HepG2 (cell line): ENCODE measurements around the gene GALNTL6. TPM values are rescaled to one million over a fixed set of nuclear protein-coding genes. Genes with fewer than 3 reads are reported as not detected.

Experiments used
- ATAC-seq: fragments of 200-7000 bp; cut with Tn5 transposase; 3 replicates; pipeline ENCODE4 v1.9.1; 2020; ENCODE audit warnings: mild to moderate bottlenecking, moderate library complexity
- BruUV-seq: library from RNA; stranded (reverse); fragments of 400-500 nt; replicated peaks from 2 replicates; lab custom pipeline; 2021; lab: Mats Ljungman, UMichigan
- CTCF ChIA-PET: fragments of 300-600 bp; formaldehyde crosslinking; extraction: SDS; loops from one replicate; lab custom pipeline; 2021; ENCODE audit warnings: low total read pairs, inconsistent platforms, low intra/inter-chr PET ratio; lab: Yijun Ruan, JAX
- POLR2A ChIA-PET: fragments of 350-600 bp; sonication (Branson Sonifier 250); formaldehyde crosslinking; loops from one replicate; lab custom pipeline; 2020; ENCODE audit warnings: antibody characterized with exemption, inconsistent platforms; lab: Yijun Ruan, JAX
- DNase-seq: peaks from one replicate; pipeline ENCODE4 v3.0.0-alpha.2; 2015; ENCODE audit warnings: low spot score
- FAIRE-seq: peaks from 3 replicates; lab custom pipeline; 2011; peaks lifted over from hg19 to GRCh38; lab: Jason Lieb, UNC
- H2AFZ ChIP-seq: one replicate; pipeline ENCODE4 v1.6.1; 2011; ENCODE audit warnings: low read length, inconsistent platforms
- H3K27ac ChIP-seq: fragments of 300-600 bp; 3 replicates; pipeline ENCODE4 v1.8.0; 2011; ENCODE audit warnings: mixed run types, mild to moderate bottlenecking, mixed read lengths, low read length, inconsistent platforms; ENCODE audit not compliant: insufficient read depth; ENCODE audit errors: extremely low read length
- H3K27me3 ChIP-seq, 2 experiments: fragments of 200-600 bp in 1 of 2; 2 replicates in 1 of 2; 3 replicates in 1 of 2; pipeline versions ENCODE4 v1.6.0 to v1.8.0; 2011; ENCODE audit warnings: low read length in 2 of 2, mild to moderate bottlenecking in 2 of 2, moderate library complexity in 2 of 2, inconsistent platforms in 1 of 2; ENCODE audit not compliant: insufficient read depth in 2 of 2, control insufficient read depth in 1 of 2
- H3K36me3 ChIP-seq, 2 experiments: fragments of 200-600 bp in 1 of 2; replicated peaks in 1 of 2; 2 replicates in 1 of 2; 3 replicates in 1 of 2; pipeline versions ENCODE4 v1.5.1 to v1.8.0; 2011; ENCODE audit warnings: low read length in 2 of 2, inconsistent platforms in 1 of 2; ENCODE audit not compliant: insufficient read depth in 2 of 2, control insufficient read depth in 1 of 2
- H3K4me1 ChIP-seq: 2 replicates; pipeline ENCODE4 v1.5.1; 2012; ENCODE audit warnings: low read length, inconsistent platforms; ENCODE audit not compliant: insufficient read depth
- H3K4me2 ChIP-seq: 2 replicates; pipeline ENCODE4 v1.6.0; 2011; ENCODE audit warnings: low read depth, low read length, inconsistent platforms
- H3K4me3 ChIP-seq, 3 experiments: fragments of 200-600 bp in 1 of 3; sonication (generic), shearing (Covaris generic) in 1 of 3; replicated peaks in 1 of 3; 2 replicates each; pipeline ENCODE4 v1.5.1; 2011 to 2016; ENCODE audit warnings: low read length in 3 of 3, inconsistent platforms in 2 of 3, low read depth in 2 of 3, mild to moderate bottlenecking in 2 of 3, control low read depth in 1 of 3, mixed read lengths in 1 of 3; ENCODE audit not compliant: insufficient read depth in 1 of 3
- H3K79me2 ChIP-seq: one replicate; pipeline ENCODE4 v1.6.1; 2011; ENCODE audit warnings: low read length, inconsistent platforms; ENCODE audit not compliant: insufficient read depth
- H3K9ac ChIP-seq: 2 replicates; pipeline ENCODE4 v1.6.0; 2011; ENCODE audit warnings: mild to moderate bottlenecking, low read depth, low read length, inconsistent platforms; ENCODE audit not compliant: insufficient read depth
- H3K9me3 ChIP-seq: 2 replicates; pipeline ENCODE4 v1.5.1; 2012; ENCODE audit warnings: mild to moderate bottlenecking, low read length
- H4K20me1 ChIP-seq: 2 replicates; pipeline ENCODE4 v1.6.0; 2011; ENCODE audit warnings: inconsistent platforms, mild to moderate bottlenecking, low read length, moderate library complexity; ENCODE audit not compliant: insufficient read depth
- GTF2F1 ChIP-seq: fragments of 150-350 bp; IDR thresholded peaks from 2 replicates; pipeline ENCODE4 v1.6.1; 2014; ENCODE audit warnings: low read length
- MAZ ChIP-seq, 2 experiments: sonication (generic) in 1 of 2; formaldehyde crosslinking in 1 of 2; IDR thresholded peaks; 2 replicates each; pipeline versions ENCODE4 v1.5.0 to v1.6.1; 2012 to 2020; ENCODE audit warnings: low read depth in 2 of 2, mild to moderate bottlenecking in 2 of 2, borderline replicate concordance in 1 of 2, improper control_type of control experiment in 1 of 2, low read length in 1 of 2, missing genetic modification reagents in 1 of 2, moderate library complexity in 1 of 2
- RBM22 ChIP-seq: fragments of 200-400 bp; formaldehyde crosslinking; optimal IDR thresholded peaks from 2 replicates; pipeline ENCODE3; 2017; ENCODE audit warnings: mild to moderate bottlenecking, low read length, moderate library complexity
- THYN1 ChIP-seq: sonication (generic); formaldehyde crosslinking; IDR thresholded peaks from 2 replicates; pipeline ENCODE4 v1.8.1; 2023; ENCODE audit warnings: low read depth, mild to moderate bottlenecking, moderate library complexity, missing genetic modification reagents, borderline replicate concordance
- ZBTB42 ChIP-seq: sonication (generic); formaldehyde crosslinking; IDR thresholded peaks from 2 replicates; pipeline ENCODE4 v1.5.0; 2020; ENCODE audit warnings: mild to moderate bottlenecking, missing genetic modification reagents
- ZNF660 ChIP-seq: sonication (generic); formaldehyde crosslinking; IDR thresholded peaks from 2 replicates; pipeline ENCODE4 v1.5.1; 2020; ENCODE audit warnings: mild to moderate bottlenecking, low read depth, missing genetic modification reagents, borderline replicate concordance
- ZNF703 ChIP-seq: sonication (generic); formaldehyde crosslinking; IDR thresholded peaks from 2 replicates; pipeline ENCODE4 v1.5.1; 2020; ENCODE audit warnings: missing genetic modification reagents, mild to moderate bottlenecking, moderate library complexity, borderline replicate concordance
- ZSCAN9 ChIP-seq: IDR thresholded peaks from 2 replicates; pipeline ENCODE4 v1.6.1; 2016; ENCODE audit warnings: borderline replicate concordance
- WGBS: methylation state at CpG from one replicate; pipeline ENCODE4 v1.1.6; 2017; ENCODE audit warnings: low lambda C conversion rate; 5-methylcytosine and 5-hydroxymethylcytosine counted together
- in situ Hi-C: cut with HindIII; loops from 2 replicates; pipeline ENCODE4 v1.10.0; 2017; ENCODE audit warnings: low pct_unique_long_range_greater_than_20kb; ENCODE audit not compliant: extremely low pct_ligation_motif_present
- intact Hi-C: fragments of 100-400 bp; cut with micrococcal nuclease; formaldehyde crosslinking; loops from one replicate; pipeline ENCODE4 v1.10.0; 2022; ENCODE audit not compliant: unreplicated experiment
- polyA plus RNA-seq, 8 experiments: library from polyadenylated mRNA; depleted of rRNA in 3 of 8; stranded (reverse) in 7 of 8; unstranded in 1 of 8; fragments of >200 nt; fragmentation: Illumina TruSeq in 4 of 8; extraction: Trizol in 4 of 8; gene quantifications; 2 replicates each; pipeline versions ENCODE4 v1.2.1 to v1.2.3, GENCODE V29; 2011 to 2016; ENCODE audit warnings: low read depth in 4 of 8, missing spikeins in 1 of 8, mixed read lengths in 1 of 8; ENCODE audit not compliant: insufficient read depth in 1 of 8
- total RNA-seq, 5 experiments: library from RNA; depleted of rRNA; stranded (reverse); fragments of >200 nt; fragmentation: Illumina TruSeq; extraction: Trizol; gene quantifications; 2 replicates each; pipeline ENCODE4 v1.2.3, GENCODE V29; 2016; ENCODE audit warnings: low read depth in 1 of 5
- TF ChIP-seq, protein P1 (sequence below): fragments of 450-650 bp; IDR thresholded peaks from 2 replicates; pipeline ENCODE4 v1.6.1; 2016
- TF ChIP-seq, protein P2 (sequence below): sonication (generic); formaldehyde crosslinking; IDR thresholded peaks from 2 replicates; pipeline ENCODE4 v1.4.0; 2020; ENCODE audit warnings: mild to moderate bottlenecking, missing genetic modification reagents

The GALNTL6 gene
- total and polyA plus RNA-seq, 2 of the 13 experiments (the other 11 are each of a cell fraction or from before 2014, with no cell fraction given) = not detected

DNA sequence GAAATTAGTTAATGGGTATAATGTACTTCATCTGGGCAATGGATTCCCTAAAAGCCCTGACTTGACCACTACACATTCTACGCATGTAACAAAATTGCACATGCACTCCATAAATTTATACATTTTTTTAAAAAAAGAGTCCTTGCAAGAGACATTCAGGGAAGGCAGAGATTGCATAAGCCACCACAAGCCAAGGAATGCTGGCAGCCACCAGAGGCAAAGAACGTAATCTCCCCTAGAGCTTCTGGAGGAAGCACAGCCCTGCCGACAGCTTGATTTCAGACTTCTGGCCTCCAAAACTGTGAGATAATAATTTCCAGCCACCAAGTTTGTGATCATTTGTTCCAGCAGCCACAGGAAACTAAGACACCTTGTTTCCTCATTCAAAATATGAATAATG lies 1169.8 kb downstream of the GALNTL6 start:
- in situ Hi-C loops (no loop called here), intact Hi-C loops (no loop called here)
- BruUV-seq = no TSS peak
- FAIRE-seq (no peak), ATAC-seq (no peak), DNase-seq (no peak)
- ChIA-PET CTCF (no interaction called here), POLR2A (no interaction called here)
- Histone ChIP-seq H3K79me2 (no peaks in the 10 kb centered on the region), H2AFZ (no peak overlapping the region), H3K9me3 (no peaks in the 10 kb centered on the region), H3K9ac (no peak overlapping the region), H3K27ac (no peak overlapping the region), H4K20me1 (no peaks in the 10 kb centered on the region), H3K4me1 (no peaks in the 10 kb centered on the region), H3K4me2 (no peak overlapping the region), H3K27me3 (no peaks in the 10 kb centered on the region; a peak in 1 of 5 replicates), H3K4me3 (no peak overlapping the region), H3K36me3 (no peaks in the 10 kb centered on the region)
- WGBS = 68% methylated on average over 3 of the region's 3 CpGs
- no peak for TF ChIP-seq ZSCAN9 (CRISPR knock-in tag)

DNA sequence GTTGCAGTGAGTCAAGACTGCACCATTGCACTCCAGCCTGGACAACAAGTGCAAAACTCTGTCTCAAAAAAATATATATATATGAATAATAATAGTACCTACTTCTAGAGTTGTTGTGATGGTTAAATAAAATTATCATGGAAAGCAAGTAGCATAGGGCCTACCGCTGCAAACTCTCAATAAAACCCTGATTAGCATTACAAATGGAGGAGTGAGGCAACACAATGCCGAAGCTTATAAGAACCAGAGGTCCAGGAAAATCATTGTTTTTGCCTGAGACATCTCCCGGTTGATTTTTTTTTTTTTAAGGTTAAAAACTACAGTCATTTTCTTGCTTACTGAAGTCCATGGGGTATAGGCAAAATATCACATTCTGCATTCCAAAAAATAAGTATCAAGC lies 1170.4 kb downstream of the GALNTL6 start:
- POLR2A ChIA-PET = no interaction called here
- no peaks in the 10 kb centered on the region for H3K9me3 ChIP-seq
- H3K9ac ChIP-seq = no peak overlapping the region
- TF ChIP-seq ZBTB42 (CRISPR knock-in tag) = no peak
- TF ChIP-seq THYN1 (CRISPR knock-in tag) = no peak
- TF ChIP-seq MAZ (IDR thresholded peaks at IDR 0.05; ENCODE audit: borderline replicate concordance, low read depth, low read length) = no peak
- no peak for TF ChIP-seq MAZ (CRISPR knock-in tag; IDR thresholded peaks at IDR 0.05; ENCODE audit: low read depth)
- TF ChIP-seq ZNF703 (CRISPR knock-in tag) = no peak
- TF ChIP-seq, protein P1, sequence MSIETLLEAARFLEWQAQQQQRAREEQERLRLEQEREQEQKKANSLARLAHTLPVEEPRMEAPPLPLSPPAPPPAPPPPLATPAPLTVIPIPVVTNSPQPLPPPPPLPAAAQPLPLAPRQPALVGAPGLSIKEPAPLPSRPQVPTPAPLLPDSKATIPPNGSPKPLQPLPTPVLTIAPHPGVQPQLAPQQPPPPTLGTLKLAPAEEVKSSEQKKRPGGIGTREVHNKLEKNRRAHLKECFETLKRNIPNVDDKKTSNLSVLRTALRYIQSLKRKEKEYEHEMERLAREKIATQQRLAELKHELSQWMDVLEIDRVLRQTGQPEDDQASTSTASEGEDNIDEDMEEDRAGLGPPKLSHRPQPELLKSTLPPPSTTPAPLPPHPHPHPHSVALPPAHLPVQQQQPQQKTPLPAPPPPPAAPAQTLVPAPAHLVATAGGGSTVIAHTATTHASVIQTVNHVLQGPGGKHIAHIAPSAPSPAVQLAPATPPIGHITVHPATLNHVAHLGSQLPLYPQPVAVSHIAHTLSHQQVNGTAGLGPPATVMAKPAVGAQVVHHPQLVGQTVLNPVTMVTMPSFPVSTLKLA = no peak
- no peak for TF ChIP-seq RBM22
- TF ChIP-seq, protein P2, sequence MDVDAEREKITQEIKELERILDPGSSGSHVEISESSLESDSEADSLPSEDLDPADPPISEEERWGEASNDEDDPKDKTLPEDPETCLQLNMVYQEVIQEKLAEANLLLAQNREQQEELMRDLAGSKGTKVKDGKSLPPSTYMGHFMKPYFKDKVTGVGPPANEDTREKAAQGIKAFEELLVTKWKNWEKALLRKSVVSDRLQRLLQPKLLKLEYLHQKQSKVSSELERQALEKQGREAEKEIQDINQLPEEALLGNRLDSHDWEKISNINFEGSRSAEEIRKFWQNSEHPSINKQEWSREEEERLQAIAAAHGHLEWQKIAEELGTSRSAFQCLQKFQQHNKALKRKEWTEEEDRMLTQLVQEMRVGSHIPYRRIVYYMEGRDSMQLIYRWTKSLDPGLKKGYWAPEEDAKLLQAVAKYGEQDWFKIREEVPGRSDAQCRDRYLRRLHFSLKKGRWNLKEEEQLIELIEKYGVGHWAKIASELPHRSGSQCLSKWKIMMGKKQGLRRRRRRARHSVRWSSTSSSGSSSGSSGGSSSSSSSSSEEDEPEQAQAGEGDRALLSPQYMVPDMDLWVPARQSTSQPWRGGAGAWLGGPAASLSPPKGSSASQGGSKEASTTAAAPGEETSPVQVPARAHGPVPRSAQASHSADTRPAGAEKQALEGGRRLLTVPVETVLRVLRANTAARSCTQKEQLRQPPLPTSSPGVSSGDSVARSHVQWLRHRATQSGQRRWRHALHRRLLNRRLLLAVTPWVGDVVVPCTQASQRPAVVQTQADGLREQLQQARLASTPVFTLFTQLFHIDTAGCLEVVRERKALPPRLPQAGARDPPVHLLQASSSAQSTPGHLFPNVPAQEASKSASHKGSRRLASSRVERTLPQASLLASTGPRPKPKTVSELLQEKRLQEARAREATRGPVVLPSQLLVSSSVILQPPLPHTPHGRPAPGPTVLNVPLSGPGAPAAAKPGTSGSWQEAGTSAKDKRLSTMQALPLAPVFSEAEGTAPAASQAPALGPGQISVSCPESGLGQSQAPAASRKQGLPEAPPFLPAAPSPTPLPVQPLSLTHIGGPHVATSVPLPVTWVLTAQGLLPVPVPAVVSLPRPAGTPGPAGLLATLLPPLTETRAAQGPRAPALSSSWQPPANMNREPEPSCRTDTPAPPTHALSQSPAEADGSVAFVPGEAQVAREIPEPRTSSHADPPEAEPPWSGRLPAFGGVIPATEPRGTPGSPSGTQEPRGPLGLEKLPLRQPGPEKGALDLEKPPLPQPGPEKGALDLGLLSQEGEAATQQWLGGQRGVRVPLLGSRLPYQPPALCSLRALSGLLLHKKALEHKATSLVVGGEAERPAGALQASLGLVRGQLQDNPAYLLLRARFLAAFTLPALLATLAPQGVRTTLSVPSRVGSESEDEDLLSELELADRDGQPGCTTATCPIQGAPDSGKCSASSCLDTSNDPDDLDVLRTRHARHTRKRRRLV (CRISPR knock-in tag) = no peak
- no peak for TF ChIP-seq GTF2F1
- TF ChIP-seq ZNF660 (CRISPR knock-in tag) = no peak
- TF ChIP-seq, all 625 proteins: peak for 0
- intact Hi-C loops (no loop called here), in situ Hi-C loops (no loop called here)
- CTCF ChIA-PET = no interaction called here
- H3K36me3 ChIP-seq = no peaks in the 10 kb centered on the region
- no peak overlapping the region for H3K4me2 ChIP-seq
- no peaks in the 10 kb centered on the region for H4K20me1 ChIP-seq
- H3K27me3 ChIP-seq = no peaks in the 10 kb centered on the region; a peak in 1 of 5 replicates
- ATAC-seq (no peak), DNase-seq (no peak), FAIRE-seq (no peak)
- no peaks in the 10 kb centered on the region for H3K79me2 ChIP-seq
- no peaks in the 10 kb centered on the region for H3K4me1 ChIP-seq
- no peak overlapping the region for H3K27ac ChIP-seq
- H3K4me3 ChIP-seq = no peak overlapping the region
- BruUV-seq = no TSS peak
- 14% methylated on average over 3 of the region's 3 CpGs for WGBS
- H2AFZ ChIP-seq = no peak overlapping the region
